Activated CD4-positive, CD25-positive, alpha-beta regulatory T cell treated with anti-CD3 and anti-CD28 coated beads, Interleukin-2, amount 50 U/mL, for 16 hours (primary cell): ENCODE data around the gene RABGGTA.
"Not testable (repeated sequence)": the region's sequence is repeated elsewhere in the genome, so short reads cannot be mapped to it uniquely, and the experiment has no call there.

Source experiments
- DNase-seq: peaks from one replicate; pipeline ENCODE4 v3.0.0-alpha.2; 2020; ENCODE audit warnings: low read depth, low spot score

Gene RABGGTA

DNA sequence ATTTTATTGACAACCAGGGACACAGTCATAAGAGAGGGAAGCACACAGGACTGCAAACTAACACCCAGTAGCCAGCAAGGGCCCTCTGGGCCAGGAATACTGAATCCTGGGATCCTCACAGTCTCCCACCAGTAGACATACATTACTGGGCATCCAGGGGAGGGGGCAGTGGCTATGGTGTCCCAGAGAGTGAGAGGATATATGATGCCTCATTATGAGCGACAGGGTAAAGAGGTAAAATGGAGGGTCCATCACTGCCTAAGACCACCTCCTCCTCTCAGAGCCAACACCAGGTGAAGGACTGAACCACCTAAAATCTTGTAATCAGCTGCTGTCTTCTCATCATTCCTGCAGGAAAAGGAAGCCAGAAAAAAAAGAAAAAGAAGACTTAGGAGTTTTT is 54.5 kb downstream of the RABGGTA start:
- not testable (repeated sequence) for DNase-seq

DNA sequence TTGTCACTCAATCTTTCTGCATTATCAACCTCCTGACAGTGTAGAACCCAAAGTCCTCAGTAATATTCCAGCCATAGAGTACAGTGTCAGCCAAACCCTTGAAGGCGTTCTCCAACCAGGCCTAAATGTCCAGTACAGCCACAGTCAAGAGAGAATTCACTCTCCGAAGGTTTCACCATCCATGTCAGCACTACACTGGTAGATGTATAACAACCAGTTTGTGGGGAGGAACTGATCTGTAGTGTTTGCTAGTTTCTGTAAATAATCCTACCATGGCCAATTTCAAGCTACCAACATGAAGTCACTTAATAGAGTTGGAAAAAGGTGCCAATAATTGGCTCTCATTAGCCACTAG is 55.1 kb downstream of the RABGGTA start:
- DNase-seq = no peak
